ENCODE data around the gene PLCB1.
"Not testable (repeated sequence)": the region's sequence is repeated elsewhere in the genome, so short reads cannot be mapped to it uniquely, and the experiment has no call there.

Gene PLCB1

DNA sequence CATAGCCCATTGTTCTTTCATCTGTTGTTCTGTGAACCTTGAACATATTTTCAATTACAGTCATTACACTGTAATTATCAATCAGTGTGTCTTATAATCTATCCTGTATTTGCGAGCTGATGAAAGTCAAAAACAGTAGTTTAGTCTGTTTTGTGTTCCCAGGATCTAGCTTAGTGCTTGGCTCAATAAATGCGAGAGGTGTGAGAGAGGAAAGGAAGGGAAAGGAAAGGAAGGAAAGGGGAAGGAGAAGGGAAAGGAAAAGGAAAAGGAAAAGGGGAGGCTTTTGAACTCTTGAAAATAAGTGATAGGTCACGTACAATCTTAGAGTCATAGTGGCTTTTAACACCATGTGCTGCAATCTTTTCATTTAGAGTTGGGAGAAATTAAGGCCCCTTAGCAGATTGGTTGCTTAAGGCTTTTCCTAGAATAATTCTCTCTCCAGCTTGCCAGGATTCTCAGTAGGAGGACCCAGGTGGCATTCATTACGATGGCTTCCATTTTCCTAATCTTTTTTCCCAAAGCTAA is 503.0 kb downstream of the PLCB1 start:
- no peak for DNase-seq

DNA sequence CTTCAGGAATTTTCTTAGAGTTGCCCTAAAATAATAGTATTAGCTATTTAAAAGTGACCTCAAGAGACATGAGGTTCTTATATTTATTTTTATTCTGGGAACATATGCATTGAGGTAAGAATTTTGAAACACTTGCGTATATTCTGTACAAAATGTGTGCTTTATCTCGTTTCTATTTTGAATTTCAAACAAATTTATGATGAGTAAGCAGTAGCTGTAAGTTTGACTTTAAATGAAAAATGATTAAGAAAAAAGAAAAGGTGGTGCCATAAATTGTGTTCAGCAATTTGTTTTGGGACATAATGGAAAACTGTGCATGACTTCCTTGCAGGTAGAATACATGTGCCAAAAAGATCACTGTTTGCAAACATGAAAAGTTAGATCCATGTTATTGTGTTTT is 503.8 kb downstream of the PLCB1 start:
- no peak for DNase-seq

DNA sequence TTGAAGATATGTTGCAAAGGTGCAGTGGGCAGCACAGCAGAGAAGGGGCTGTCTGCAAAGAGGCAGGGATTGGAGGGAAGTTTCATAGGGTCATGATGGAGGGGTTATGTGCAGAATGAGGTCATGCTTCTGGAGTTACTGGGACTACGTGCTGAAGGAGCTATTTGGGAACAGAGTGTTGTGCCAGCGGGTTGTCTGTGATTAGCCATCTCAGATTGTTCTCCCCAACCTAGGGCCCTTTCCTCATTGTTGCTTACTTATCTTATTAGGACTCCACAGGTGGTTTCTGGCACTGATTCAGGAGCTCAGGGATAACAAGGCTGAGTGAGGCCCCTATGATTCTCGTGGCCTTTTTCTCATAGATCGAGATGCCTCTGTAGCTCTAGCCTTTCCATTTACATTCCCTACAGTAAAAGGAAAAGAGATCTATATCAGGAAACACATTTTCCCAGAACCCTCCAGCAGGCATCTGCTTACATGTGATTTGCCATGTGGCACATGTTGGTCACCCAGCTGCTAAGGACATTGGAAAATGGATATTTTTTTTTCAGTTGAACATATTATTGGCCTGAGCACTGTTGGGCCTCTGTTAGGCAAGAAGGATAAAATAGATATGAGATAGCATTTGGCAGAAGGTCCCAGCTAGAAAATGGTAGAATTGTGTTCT is 507.2 kb downstream of the PLCB1 start:
- DNase-seq, result no peak

DNA sequence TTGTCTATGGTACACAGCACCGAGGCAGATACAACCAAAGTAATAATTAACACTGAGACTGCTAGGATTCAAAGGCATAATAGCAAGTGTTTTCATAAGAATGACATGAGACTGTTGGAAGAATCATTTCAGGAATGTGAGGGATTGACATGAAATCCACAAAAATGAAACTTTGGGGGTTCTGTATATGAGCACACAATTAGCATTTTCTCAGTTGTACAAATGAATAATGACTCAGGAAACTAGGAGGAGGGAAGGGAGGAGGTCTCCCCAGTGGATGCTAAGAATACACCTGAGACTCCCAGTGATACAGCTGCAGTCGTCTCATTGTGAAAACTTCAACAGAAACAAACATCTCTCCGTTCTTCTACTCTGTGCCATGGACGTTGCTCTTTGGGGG is 508.4 kb downstream of the PLCB1 start:
- no peak for DNase-seq

DNA sequence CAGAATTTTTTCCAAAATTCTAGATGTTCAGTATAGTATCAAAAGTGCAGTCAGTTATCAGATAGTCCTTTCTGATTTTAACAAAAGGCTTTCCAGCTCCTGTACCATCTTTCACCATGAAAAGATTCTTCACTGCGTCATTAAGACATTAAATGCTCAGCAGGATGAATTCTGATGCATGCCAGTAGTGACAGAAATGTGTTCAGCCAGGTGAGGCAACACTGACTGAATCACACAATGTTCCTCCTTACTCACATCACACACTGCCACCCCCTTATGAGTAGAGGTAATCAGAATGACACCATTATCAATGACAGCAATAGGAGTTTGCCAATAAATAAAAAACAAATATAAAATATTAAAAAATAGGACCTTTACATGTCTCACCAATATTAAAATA is 510.2 kb downstream of the PLCB1 start:
- DNase-seq, result no peak

DNA sequence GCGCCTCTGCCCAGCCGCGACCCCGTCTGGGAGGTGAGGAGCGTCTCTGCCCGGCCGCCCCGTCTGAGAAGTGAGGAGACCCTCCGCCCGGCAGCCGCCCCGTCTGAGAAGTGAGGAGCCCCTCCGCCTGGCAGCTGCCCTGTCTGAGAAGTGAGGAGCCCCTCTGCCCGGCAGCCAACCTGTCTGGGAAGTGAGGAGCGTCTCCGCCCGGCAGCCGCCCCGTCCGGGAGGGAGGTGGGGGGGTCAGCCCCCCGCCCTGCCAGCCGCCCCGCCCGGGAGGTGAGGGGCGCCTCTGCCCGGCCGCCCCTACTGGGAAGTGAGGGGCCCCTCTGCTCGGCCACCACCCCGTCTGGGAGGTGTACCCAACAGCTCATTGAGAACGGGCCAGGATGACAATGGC is 512.4 kb downstream of the PLCB1 start:
- DNase-seq, result not testable (repeated sequence)

DNA sequence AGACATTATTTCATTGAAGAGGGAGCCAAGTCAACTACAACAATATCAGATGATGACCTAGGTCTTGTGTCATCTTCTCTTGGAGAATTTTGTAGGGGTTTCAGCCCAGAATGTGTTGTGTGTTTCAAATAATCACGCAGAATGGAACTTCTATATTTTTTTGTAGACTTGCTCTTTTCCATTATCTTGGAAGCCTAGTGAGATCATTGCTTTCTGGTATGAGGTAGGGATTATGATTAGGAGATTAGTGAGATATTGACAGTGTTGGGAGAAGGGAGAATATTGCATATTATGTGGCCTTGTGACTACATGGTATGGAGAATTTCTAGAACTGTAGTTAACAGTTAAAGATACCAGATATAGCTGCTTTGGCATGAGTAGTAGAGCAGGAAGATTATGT is 513.3 kb downstream of the PLCB1 start:
- no peak for DNase-seq

DNA sequence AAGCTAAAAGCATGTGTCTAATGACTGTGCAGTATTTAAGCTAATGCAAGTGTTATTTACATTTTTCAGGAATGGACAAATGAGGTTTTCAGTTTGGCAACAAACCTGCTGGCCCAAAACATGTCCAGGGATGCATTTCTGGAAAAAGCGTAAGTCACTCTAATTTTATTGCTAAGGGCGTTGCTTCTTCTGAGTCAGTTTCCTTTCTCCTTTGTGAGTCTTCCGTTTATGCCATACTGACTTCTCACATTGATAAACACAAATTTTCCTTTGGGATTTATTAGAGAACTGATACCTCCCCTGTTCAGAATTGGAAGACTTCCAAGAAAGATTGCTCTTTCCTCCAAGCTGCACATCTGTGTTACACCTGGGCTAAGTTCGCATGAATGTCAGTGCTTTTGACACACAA is 514.0 kb downstream of the PLCB1 start:
- DNase-seq, result no peak

DNA sequence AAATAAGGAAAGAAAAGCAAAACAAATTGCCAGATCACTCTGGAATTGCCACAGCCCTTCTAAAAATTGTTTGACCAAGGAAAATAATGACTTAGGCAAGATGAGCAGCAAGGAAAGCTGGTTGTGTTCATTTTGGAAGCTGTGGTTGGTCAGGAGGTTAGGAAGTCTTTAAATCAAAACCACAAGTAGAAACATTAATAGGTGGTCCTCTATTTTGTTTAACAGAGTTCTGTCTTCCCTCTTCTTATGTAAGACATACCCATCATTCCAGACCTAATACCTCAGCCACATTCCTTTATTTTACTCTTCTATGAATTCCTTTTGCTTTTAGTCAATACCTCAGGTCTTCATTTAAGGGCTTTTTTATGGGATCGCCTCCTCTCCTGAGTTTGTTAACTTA is 514.6 kb downstream of the PLCB1 start:
- DNase-seq, result no peak

DNA sequence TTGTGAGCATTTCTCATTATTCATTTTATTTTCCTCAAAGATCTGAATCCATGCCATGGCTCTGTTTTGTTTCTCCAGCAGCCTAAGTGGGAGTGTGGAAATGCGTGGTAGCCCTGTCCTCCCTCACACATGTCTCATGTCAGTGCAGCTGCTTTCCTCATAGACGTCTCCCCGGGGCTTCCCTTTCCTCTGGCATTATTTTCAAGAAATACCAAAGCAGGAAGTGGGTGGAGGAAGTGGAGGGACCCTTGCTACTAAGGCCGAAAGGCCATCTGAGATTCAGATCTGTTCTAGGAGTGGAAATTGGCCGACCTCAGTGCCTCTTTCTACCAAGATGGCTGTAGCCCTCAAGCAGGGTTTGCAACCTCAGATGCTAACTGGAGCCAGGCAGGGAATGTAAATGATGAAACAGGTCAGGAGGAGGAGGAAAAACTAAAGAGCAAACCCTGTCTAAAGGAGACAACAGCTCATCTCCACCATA is 515.9 kb downstream of the PLCB1 start:
- DNase-seq, result no peak

DNA sequence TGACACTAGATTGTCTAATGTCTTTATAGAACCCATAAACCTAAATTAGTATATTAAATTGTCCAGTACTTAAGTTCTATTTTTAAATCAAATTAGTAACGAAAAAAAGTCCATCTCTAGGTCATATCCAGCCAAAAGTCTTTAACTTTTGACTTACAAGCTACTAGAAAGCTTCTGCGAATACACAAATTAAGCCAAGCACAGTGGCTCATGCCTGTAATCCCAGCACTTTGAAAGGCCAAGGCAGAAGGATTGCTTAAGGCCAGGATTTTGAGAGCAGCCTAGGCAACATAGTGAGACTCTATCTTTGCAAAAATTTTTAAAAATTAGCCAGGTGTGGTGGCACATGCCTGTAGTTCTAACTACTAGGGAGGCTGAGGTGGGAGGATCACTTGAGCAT is 516.4 kb downstream of the PLCB1 start:
- no peak for DNase-seq

DNA sequence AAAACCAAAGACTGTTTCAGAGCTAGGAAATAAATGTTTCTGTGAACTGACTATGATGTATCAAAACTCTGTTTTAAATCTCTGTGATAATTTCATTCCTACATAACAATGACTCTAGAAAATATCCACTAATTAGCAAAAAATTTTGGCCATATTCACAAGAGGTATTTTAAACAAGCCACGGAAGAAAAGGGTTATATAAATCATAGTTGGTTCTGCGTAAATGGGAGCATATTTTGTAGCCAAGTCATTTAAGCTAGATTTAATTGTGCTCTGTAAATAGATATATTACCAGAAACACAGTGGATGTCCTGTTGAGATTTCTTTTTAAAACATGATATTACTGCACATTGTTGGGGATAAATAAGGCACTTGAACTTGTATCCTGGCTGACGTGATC is 520.3 kb downstream of the PLCB1 start:
- DNase-seq, result no peak

DNA sequence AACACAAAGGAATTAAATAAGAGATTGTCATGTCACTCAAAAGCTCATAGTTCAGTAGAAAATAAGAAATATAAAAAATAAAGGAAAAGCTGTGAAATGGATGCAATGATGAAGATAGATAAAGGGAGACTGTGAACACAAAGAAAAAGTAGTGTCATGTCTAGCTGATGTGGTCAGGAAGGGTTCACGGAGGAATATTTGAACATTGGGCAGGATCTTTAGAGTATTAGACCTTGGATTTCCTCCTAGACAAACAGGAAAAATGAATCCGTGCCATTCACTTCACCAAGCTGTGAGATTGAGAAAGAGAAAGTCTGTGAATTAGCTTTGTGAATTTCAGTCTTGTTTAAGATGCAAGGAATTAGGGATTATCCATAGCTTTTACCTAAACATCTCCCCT is 522.4 kb downstream of the PLCB1 start:
- no peak for DNase-seq

DNA sequence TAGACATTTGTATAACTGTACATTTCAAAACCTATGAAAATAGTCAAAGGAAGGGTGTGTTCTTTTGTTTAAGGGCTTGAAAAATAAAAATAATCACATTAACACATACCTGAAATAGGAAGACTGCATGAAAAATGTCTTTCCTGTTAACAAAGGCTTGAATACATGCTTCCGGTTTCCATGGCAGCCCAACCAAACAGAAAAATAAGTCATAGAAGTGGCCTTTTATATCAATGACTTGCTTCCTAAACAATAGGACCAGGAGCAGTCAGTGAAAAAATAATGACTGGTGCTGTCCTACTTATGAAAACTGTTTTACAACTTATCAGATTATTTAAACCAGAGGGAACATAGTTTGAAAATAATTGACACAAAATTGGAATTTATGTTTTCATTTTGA is 524.3 kb downstream of the PLCB1 start:
- DNase-seq, result no peak

DNA sequence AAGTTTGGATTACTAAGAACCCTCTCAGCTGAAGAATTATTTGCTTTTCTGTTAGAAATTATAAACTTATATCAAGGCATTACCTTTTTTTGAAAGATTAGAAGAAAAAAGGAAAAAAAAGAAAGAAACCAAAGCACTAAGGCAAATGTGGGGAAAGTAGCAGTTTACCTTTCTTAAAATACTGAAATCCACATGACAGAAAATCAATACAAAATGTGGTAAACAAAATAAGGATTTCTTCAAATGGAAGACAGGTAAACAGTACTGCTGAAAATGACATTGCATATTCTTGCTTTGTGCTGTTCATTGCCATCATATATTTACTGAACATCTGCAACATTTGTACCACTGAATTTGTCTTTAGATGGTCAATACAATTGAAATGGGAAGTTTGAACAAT is 525.6 kb downstream of the PLCB1 start:
- no peak for DNase-seq

DNA sequence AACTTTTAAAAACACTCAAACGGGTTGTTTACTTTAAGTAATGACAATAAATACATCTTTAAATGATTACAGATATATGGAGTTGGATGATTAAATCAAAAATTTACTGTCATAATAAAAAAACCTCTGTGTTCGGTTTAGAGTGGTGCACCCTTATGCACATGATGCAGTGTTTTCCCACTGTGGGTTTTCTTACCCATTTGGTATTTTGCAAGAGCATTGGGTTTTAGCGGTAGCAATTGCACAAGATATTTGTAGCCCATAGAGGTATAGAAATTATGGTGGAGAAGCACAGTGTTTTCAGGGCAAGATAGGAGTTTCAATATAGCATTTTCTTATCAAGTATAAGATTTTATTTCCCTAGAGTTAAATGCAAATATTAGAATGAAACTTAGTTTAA is 526.0 kb downstream of the PLCB1 start:
- no peak for DNase-seq

DNA sequence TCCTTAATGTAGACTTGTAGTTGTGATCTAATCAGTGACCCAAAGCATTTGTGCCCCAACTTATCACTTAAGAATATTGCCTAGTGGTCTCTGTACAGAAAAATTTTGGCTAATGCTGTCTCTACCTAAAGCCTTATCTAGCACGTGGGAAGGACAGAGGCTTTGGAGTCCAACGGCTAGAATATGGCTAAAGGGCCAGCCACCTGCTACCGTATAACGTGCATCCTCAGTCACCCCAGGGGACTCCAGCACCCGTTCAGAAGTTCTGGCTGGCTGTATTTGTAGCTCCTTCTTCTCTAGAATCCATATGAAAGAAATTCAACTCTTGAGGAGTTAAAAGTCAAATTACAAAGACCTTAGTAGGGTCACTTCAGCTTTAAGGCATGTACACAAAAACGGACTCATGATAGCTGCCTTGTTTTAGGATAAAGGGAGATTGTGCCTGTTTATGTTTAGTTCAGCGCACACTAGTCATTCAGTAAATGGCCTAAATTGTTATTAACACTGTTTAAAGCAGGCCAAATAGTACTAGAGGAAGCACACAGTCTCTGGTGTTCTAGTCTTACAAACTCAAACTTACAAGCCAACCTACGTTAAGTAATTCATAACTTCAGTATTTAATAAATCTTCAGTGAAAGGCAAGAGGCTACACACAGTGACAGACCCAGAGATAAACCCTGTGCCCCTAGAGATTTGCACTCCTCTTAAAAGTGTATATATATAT is 529.3 kb downstream of the PLCB1 start:
- no peak for DNase-seq

DNA sequence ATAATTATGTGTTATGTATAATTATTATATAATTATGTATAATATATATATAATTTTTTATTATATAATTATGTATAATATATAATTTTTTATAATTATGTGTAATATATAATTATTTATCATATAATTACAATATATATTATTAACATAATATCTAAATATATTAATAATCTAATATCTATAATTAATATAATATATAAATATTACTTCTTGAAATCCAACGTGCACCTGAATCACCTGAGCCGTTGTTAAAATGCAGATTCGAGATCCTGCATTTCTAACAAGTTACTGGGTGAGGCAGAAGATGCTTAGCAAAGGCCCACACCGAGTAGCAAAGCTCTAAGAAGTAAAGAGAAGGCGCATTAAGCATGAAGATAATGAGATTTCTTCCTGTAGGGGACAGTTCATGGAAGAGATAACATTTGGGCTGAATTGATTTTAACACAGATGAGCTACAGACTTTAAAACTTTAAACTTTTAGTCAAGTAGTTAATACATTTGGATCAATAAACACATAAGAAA is 530.4 kb downstream of the PLCB1 start:
- no peak for DNase-seq

DNA sequence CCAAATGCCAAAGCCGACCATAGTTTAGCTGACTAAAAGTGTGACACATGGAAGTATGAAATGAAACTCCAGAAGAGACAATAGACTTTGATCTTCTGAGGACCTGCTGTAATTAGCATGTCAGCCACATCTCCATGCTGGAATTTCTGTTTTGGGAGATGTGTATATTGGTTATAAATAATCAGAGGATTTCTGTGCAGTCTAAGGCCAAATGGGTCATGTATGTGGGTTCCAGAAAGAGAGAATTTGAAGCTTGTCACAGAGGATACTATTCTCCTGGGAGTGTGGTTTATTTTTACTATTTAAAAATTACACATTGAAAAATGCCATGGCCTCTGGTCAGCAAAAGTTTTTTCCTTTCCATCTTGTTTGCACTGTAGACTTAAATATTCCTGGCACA is 531.4 kb downstream of the PLCB1 start:
- no peak for DNase-seq

DNA sequence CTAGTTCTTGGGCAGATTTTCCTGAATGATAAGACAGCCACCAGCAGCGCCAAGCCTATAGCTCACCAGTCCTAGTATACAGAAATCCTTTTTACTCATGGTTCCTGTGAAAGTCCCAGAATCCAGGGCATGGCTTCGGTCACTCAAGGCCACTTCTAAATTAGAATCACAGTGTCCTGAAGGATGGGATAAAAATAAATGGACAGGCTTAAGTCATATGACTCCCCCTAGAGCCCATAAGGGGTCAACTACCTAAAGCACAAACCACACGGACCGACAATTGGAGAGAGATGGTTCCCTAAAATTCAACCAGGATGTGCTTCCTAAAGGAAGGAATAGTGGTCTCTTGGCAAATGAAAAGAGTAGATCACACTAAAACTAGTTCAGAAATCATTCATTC is 532.7 kb downstream of the PLCB1 start:
- no peak for DNase-seq

DNA sequence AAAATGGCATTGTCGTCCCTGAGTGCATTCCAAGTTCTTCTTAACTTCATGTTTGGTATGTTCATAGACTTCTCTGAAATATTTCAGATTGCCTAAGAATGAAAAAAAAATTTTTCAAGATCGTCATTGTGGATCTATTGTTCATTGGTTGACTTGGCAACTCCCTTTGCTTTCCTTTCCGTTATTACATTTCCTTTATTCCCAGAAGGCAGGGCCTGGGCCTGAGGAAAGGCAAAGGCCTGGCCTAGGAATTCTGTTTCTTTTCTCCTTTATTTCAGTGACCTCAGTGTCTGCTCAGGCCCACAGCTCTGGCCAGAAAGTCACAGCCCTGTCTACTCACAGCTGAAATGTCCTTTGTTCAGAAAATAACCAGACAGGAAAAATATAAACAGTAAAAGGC is 535.2 kb downstream of the PLCB1 start:
- no peak for DNase-seq

DNA sequence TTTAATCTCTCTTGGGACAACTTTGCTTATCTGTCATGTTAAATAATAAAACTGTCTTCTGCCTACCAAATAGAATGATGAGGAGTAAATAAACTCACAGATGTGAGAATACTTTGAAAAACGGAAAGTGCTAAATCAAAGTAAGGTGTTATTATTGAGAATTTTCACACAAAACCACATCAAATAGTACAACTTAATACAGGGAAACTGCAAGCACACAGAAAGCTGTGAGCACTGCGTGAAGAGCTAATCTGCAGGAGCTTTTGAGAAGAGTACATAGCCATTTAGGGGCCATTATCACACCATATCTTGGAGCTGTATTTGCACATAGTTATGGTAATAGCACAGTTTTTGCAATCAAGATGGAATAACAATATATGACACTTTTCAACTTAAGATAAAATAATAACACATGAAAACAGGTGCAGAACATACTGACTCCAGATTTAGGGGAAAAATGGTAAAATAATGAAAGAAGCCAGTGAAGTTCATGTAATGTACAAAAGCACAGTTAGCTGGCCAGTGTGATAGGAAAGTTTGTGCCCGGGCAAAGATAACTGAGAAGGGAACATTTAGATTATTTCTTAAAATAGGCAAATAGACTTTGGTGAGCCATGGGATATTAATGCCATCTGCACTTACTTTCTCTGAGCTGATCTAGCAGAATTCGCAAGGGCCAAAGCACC is 538.3 kb downstream of the PLCB1 start:
- DNase-seq, result no peak

DNA sequence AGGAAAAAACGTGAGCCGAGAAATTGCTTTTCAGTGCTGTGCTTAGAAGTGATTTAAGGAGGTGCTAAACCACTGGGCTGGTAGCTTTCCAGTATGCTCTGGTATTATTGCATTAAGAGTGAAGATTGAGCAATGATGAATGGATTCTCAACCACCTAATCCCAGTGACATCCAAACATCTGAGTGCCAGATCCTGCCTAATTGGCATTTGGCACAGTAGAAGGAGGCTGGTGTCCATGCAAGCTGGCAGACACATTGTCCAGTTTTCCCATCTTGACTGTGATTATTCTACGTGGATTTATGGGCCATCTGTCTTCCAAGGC is 538.8 kb downstream of the PLCB1 start:
- no peak for DNase-seq

Measured in CD4-positive, alpha-beta T cell treated with Interferon alpha-2 for 1 hour (primary cell).